Posterior vena cava (tissue), 2 donors: ENCODE data around the gene LYST. TPM values are rescaled to one million over a fixed set of nuclear protein-coding genes. Genes with fewer than 3 reads are reported as not detected.
"Not testable (repeated sequence)": the region's sequence is repeated elsewhere in the genome, so short reads cannot be mapped to it uniquely, and the experiment has no call there.

ENCODE experiments used
- DNase-seq: peaks from one replicate; pipeline ENCODE4 v3.0.0-alpha.2; 2020; ENCODE audit warnings: low spot score
- intact Hi-C, 2 donors: fragments of 100-400 bp; cut with DNase I; formaldehyde crosslinking; loops; one replicate each; pipeline versions ENCODE4 v1.14.1 to v1.14.2; 2022 to 2023
- total RNA-seq, 2 donors: library from RNA; stranded (reverse); fragmentation: NEBNext Ultra II Directional; extraction: Animal tissue kit (Norgen Biotek cat#: 25700); gene quantifications; one replicate each; pipeline ENCODE4 v1.2.1, GENCODE V29; 2021
- donor health status: DM: yes; HTN: yes; CAD: no.
- donor health status: DM: yes; HTN: yes; CAD: no.

The LYST gene
- total RNA-seq, 2 donors from 2014 or later: 51.2 to 53.5 TPM

- intact Hi-C loops: loop anchor here in 1 of 2 donors (10.0 kb wide), 1 partner anchor 110 kb away; no protein-coding TSS in a partner anchor
These were observed 2.2 kb downstream of the LYST start for GRCh38 chr1:235864469-235864868.

GRCh38 chr1:235863699-235864093, 3.0 kb downstream of the LYST start:
- no peak for DNase-seq
- intact Hi-C loops: loop anchor here in 1 of 2 donors (10.0 kb wide), 1 partner anchor 111 kb away; no protein-coding TSS in a partner anchor

More at GRCh38 chr1:235864469-235864868, 2.2 kb downstream of the LYST start:
- DNase-seq: no peak

GRCh38 chr1:235861857-235862256, 4.8 kb downstream of the LYST start:
- DNase-seq: no peak
- intact Hi-C loops: loop anchor here in 1 of 2 donors (10.0 kb wide), 1 partner anchor 113 kb away; no protein-coding TSS in a partner anchor

GRCh38 chr1:235860829-235861228, 5.9 kb downstream of the LYST start:
- DNase-seq: no peak
- intact Hi-C loops: loop anchor here in 1 of 2 donors (10.0 kb wide), 1 partner anchor 114 kb away; no protein-coding TSS in a partner anchor

GRCh38 chr1:235859789-235860188, 6.9 kb downstream of the LYST start:
- intact Hi-C loops: loop anchor here in 1 of 2 donors (10.0 kb wide), 1 partner anchor 115 kb away; no protein-coding TSS in a partner anchor
- DNase-seq: no peak

- DNase-seq: no peak
- intact Hi-C loops: no loop called here
These were observed 7.9 kb downstream of the LYST start for GRCh38 chr1:235858766-235859165.

GRCh38 chr1:235857756-235858155, 8.9 kb downstream of the LYST start:
- no peak for DNase-seq
- intact Hi-C loops: no loop called here

- intact Hi-C loops: no loop called here
These were observed 10.8 kb downstream of the LYST start for GRCh38 chr1:235855811-235856429.

GRCh38 chr1:235854347-235854746, 12.4 kb downstream of the LYST start:
- DNase-seq: no peak

More at GRCh38 chr1:235855811-235856429, 10.8 kb downstream of the LYST start:
- no peak for DNase-seq

GRCh38 chr1:235853653-235854052, 13.1 kb downstream of the LYST start:
- intact Hi-C loops: no loop called here
- DNase-seq: no peak

More at GRCh38 chr1:235854347-235854746, 12.4 kb downstream of the LYST start:
- intact Hi-C loops: no loop called here

- intact Hi-C loops: no loop called here
- DNase-seq: no peak
These were observed 13.8 kb downstream of the LYST start for GRCh38 chr1:235852887-235853286.

GRCh38 chr1:235851939-235852338, 14.8 kb downstream of the LYST start:
- intact Hi-C loops: no loop called here
- no peak for DNase-seq

GRCh38 chr1:235848251-235848650, 18.5 kb downstream of the LYST start:
- intact Hi-C loops: not testable (repeated sequence)

GRCh38 chr1:235845656-235846107, 21.0 kb downstream of the LYST start:
- DNase-seq, intact Hi-C loops: not testable (repeated sequence)

More at GRCh38 chr1:235848251-235848650, 18.5 kb downstream of the LYST start:
- not testable (repeated sequence) for DNase-seq

GRCh38 chr1:235844776-235845175, 21.9 kb downstream of the LYST start:
- no peak for DNase-seq
- intact Hi-C loops: no loop called here

- intact Hi-C loops: no loop called here
- DNase-seq: no peak
These were observed 23.2 kb downstream of the LYST start for GRCh38 chr1:235843461-235843961.

- intact Hi-C loops: no loop called here
These were observed 24.7 kb downstream of the LYST start for GRCh38 chr1:235841938-235842545.

GRCh38 chr1:235838021-235838420, 28.7 kb downstream of the LYST start:
- intact Hi-C loops: no loop called here

More at GRCh38 chr1:235841938-235842545, 24.7 kb downstream of the LYST start:
- DNase-seq: no peak

GRCh38 chr1:235835226-235835625, 31.5 kb downstream of the LYST start:
- no peak for DNase-seq
- intact Hi-C loops: no loop called here

More at GRCh38 chr1:235838021-235838420, 28.7 kb downstream of the LYST start:
- DNase-seq: no peak

- intact Hi-C loops: no loop called here
- DNase-seq: no peak
These were observed 32.1 kb downstream of the LYST start for GRCh38 chr1:235834620-235835019.
